ENCODE data around the gene PTPRR.
A peak's percentile ranks its signal among the peaks of the same experiment; 100 is the strongest.

Gene PTPRR

GRCh38 chr12:70910666-70911065 is 9.9 kb downstream of the PTPRR start:
- DNase-seq (ENCODE audit: low spot score) = no peak

GRCh38 chr12:70908978-70909377 is 11.6 kb downstream of the PTPRR start:
- DNase-seq (ENCODE audit: low spot score) = no peak

GRCh38 chr12:70907412-70907811 is 13.1 kb downstream of the PTPRR start:
- DNase-seq (ENCODE audit: low spot score) = no peak

DNA sequence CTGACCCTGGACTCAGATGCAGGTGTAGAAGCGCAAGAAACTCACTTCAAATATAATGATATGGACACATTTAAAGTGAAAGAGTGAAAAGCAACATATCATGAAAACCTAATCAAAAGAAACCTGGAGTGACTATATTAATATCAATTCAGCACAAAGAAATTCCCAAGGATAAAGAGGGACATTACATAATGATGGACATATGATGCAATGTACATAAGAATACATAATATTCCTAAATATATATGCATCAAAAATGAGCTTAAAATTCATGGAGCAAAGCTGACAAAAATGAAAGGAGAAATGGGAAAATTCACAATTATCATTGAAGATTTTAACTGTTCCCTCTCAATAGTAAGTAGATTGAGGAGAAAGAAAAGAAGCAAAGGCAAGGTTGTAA is 24.6 kb downstream of the PTPRR start:
- DNase-seq (ENCODE audit: low spot score) = no peak

- no peak for DNase-seq (ENCODE audit: low spot score)
Observed at GRCh38 chr12:70892593-70892992, 27.9 kb downstream of the PTPRR start.

DNA sequence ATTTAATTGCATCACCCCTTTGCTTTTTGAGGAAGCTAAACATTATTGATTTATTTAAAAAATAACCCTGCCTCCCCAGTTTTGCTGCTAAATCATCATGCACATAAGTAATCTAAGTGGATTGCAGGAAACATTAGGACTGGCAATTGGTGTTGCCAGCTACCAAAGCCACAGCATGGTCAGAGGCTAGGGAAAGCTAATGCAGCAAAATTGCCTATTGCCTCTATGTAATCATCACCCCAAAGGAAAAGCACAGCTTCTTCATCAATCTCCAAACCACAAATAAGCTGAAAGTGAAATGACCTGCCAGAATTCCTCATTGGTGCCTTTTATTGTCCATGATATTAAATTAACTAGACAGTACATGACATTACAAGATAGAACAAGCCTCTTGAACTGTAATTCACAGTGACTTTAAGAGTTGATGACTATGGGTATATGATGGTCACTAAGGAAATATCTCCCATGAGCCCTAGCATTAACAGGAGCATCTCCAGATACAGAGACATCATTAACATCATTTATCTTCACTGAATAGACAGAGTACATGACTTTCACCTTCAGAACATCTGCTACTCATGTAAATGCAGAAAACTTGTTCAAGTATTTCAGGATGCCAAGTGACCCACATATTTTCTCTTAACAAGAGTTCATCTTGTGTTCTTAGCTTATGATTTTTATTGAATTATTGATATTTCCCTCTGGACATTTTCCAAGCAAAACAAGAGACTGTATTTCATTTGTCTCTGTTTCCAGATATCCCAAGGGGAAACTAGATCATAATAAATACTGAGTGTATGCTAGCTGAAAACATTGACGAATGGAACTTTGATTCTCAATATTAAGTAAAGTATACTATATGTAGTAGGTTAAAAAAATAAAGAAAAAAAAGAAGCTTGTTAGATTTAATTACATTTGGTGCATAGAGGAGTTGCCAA is 29.4 kb downstream of the PTPRR start:
- DNase-seq (ENCODE audit: low spot score) = no peak

DNA sequence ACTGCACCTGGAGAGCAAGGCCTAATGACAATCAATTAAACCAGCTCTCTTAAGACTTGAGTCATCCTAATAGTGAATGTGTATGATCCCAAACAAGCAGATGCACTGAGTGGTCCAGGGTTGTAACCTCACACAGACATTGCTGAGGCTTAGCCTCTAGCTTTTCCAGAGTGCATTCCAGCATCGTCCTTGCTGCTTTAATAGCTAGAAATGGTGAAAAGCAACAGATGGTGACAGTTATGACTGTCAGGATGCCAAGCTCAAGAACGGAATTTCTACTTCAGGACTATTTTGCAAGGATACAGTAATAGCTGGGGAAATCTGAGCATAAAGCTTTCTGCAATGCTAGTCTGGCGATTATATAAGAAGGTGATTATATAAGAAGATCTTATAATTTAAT is 34.6 kb downstream of the PTPRR start:
- no peak for DNase-seq (ENCODE audit: low spot score)

DNA sequence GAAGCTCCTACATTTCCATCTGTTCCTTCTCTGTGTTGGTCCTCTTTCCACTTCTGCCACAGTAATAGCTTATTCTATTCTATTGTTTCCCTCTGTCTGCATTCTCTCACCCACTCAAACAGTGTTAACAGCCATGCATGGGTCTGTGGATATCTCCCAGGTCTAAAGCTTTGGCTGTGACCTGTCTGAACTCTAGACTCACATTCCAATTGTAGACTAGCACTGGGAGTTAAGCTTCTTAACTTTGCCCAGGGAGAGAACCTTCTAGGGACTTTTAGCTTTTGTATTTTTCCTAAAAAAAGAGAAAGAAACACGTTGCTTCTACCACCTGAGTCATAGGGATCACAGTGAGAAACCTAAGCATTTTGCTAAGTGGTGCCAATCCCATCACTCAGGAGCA is 36.7 kb downstream of the PTPRR start:
- no peak for DNase-seq (ENCODE audit: low spot score)

DNA sequence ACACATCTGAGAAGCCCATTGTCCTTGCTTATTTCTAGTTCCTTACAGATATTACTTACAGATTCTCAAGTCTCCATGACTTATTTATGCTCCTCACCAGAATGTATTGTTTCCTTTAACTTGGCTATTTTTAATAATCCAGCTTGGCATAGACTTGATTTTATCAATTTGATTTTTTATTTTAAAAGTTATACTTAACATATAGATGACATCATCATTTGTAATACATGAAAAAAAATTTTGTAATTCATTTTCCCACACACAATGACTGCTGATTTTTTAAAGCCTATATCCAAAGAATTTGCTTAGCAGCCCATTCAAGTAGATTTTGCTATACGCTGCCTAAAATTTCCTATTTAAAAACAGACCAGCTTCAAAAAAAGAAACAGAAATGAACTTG is 39.8 kb downstream of the PTPRR start:
- DNase-seq (ENCODE audit: low spot score) = no peak

DNA sequence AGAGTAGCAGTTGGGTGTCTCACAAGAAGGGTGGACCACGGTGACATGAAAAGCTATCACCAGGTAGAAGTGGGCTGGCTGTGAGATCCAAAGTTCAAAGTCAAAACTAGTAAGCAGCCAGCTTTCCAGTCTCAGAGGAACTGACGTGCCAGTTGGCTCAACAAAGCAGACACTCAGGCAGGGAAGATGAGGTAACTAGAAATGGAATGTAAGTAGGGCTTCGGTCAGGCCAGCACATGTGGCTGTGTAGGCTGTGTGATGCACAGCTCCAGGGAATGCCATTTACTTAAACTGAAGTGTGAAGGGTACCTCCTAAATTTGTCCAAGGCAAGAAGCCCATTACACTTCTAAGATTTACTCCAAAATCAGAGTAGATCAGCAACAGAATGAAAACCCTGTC is 43.6 kb downstream of the PTPRR start:
- no peak for DNase-seq (ENCODE audit: low spot score)

- DNase-seq (ENCODE audit: low spot score) = no peak
Observed at GRCh38 chr12:70875628-70876027, 44.9 kb downstream of the PTPRR start.

DNA sequence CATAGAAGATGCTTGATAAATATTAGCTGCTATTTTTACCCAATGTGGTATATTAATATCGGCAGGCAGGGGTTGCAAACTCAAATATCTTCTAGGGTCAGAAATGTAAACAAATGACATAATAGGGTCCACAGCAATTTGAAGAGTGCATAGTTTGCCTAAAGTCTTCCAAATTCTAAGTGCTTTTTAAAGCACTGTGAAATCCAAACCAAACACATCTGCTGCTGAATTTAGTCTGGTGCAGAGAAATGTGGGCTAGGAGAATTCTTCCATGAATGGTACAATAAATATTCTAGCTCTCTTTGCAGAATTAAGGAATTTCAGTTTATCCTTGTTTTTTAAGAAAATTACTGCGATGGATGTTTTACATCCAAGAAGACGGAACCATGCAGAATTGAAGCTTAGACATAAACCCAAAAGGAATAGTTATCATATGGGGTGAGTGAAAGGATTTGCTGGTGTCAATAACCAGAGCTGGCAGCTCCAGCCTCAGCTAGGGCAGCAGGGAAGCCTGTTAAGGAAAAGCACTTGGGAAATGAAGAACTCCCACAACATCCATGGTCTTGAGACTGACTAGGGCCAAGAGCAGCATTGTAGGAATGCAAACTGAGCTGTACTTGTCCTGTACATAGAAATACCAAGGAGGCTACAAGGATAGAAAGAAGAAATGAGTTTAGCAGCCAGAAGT is 65.5 kb downstream of the PTPRR start:
- DNase-seq (ENCODE audit: low spot score) = no peak

DNA sequence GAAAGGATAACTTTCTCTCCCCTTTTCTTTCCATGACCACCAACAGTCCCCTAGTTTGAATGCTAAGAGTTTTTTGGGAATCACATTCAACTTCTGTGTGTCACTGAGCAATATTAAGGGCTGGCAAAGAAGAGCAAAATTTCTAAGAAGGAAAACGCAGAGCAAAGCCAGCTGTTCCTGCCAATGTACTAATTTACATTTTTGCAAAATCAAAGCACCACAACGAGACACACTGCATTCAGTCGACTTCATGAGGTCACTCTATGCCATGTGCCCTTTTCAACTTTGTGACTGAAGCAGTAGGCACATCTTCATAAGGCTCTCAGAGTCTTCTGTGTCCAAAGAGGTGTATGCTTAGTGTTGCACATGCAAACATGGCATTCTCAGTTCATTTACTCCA is 66.4 kb downstream of the PTPRR start:
- DNase-seq (ENCODE audit: low spot score) = no peak

DNA sequence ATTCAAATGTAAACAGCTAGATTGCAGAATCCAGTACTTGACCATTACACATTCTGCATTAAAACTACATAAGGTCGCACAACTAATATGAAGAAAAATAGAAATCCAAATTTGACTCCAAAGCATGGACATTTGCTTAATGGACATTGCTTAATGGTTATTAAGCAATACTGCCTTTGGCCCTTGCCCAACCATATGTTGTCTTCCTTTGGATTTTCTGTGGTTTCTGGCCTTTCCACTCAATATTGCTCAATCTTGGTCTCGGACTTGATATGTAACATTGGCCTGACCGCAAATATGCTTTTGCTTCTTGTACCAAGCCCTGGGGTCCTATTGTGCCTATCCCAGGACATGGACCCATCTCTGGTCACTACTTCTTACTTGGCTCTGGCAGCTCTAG is 67.2 kb downstream of the PTPRR start:
- DNase-seq (ENCODE audit: low spot score) = no peak

GRCh38 chr12:70852416-70853150 is 68.0 kb downstream of the PTPRR start:
- no peak for DNase-seq (ENCODE audit: low spot score)

DNA sequence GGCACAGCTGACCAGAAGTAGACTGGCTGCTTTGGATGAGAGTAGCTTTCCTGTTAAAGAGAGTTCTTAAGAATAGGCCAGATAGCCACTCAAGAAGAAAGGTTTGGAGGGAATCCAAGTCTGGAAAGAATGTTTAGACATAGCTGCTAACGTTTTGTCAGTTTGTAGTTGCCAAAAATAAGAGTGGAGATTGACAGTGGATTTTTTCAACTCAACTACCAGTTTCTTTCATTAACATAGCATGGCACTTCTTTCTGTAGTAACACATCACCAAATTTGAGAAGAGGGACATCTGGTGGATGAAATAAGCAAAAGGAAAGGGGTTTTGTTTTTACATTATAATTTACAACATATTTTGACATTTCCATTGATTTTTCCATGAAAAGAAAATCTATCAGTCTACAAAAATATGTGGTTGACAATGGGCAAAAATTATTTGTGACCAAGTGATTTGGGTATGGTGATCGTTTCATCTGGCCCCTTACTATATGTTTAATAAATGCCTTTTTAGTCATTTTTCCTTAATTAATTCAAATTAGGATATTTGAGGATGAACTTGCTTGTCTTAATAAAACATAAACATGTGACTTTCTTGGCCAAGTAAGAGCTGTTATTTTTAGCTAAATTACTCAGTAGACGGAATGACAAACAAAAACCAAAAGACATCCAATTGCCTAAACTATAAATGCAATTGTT is 71.1 kb downstream of the PTPRR start:
- peak; percentile 61 for DNase-seq (ENCODE audit: low spot score)

- DNase-seq (ENCODE audit: low spot score) = no peak
Observed at GRCh38 chr12:70847871-70848270, 72.7 kb downstream of the PTPRR start.

- no peak for DNase-seq (ENCODE audit: low spot score)
Observed at GRCh38 chr12:70845268-70845667, 75.3 kb downstream of the PTPRR start.

- DNase-seq (ENCODE audit: low spot score) = no peak
Observed at GRCh38 chr12:70843363-70843762, 77.2 kb downstream of the PTPRR start.

- DNase-seq (ENCODE audit: low spot score) = peak; percentile 94
Observed at GRCh38 chr12:70842942-70843341, 77.6 kb downstream of the PTPRR start.

DNA sequence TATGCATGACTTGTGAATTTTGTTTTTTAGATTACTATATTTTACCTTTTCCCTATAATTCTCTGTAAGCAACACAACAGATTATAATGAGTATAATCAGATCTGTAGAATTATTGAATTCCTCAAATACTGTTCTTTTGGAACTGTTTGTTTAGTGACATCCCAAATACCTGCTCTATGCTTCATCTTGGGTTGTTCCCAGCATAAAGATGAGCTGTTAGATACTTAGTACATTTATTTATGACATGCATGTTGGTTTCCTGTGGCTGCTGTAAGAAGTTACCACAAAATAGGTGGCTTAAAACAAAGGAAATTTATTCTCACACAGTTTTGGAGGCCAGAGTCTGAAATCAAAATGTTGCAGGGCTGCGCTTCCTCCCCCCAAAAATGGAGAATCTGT is 78.4 kb downstream of the PTPRR start:
- no peak for DNase-seq (ENCODE audit: low spot score)
